B cell (primary cell): Measurements from ENCODE around the gene EPS8L3.

ENCODE experiments used
- CTCF ChIP-seq: fragments of 200-600 bp; IDR thresholded peaks from one replicate; pipeline ENCODE4 v1.8.0; 2022; ENCODE audit warnings: antibody characterized with exemption, mild to moderate bottlenecking
- EZH2 ChIP-seq: IDR thresholded peaks from 2 replicates; pipeline ENCODE4 v1.6.1; 2012; ENCODE audit warnings: borderline replicate concordance, low read depth, mild to moderate bottlenecking, moderate library complexity, low read length; ENCODE audit not compliant: insufficient read depth, poor library complexity, severe bottlenecking

GRCh38 chr1:109761227-109762038, 2.3 kb downstream of the EPS8L3 start:
- TF ChIP-seq EZH2 = no peak
- no peak for TF ChIP-seq CTCF
